Fibroblast of peridontal ligament (primary cell): ENCODE measurements around the gene CDK5RAP2.

ENCODE experiments used
- DNase-seq: peaks from one replicate; pipeline ENCODE4 v3.0.0-alpha.2; 2010; ENCODE audit errors: extremely low read depth

The CDK5RAP2 gene

GRCh38 chr9:120399940-120400339 is 180.0 kb downstream of the CDK5RAP2 start:
- no peak for DNase-seq

- peak; percentile 59 for DNase-seq
Observed at GRCh38 chr9:120398286-120398685, 181.7 kb downstream of the CDK5RAP2 start.

GRCh38 chr9:120397453-120397852 is 182.5 kb downstream of the CDK5RAP2 start:
- peak; percentile 38 for DNase-seq

GRCh38 chr9:120396931-120397330 is 183.0 kb downstream of the CDK5RAP2 start:
- peak; percentile 5 for DNase-seq

GRCh38 chr9:120396418-120396817 is 183.5 kb downstream of the CDK5RAP2 start:
- no peak for DNase-seq

GRCh38 chr9:120395376-120395775 is 184.6 kb downstream of the CDK5RAP2 start:
- DNase-seq = no peak

- peak; percentile 94 for DNase-seq
Observed at GRCh38 chr9:120394058-120394669, 185.8 kb downstream of the CDK5RAP2 start.

- peak; percentile 10 for DNase-seq
Observed at GRCh38 chr9:120393386-120394057, 186.4 kb downstream of the CDK5RAP2 start.

- no peak for DNase-seq
Observed at GRCh38 chr9:120392711-120393110, 187.3 kb downstream of the CDK5RAP2 start.

- no peak for DNase-seq
Observed at GRCh38 chr9:120392245-120392644, 187.7 kb downstream of the CDK5RAP2 start.

- DNase-seq = no peak
Observed at GRCh38 chr9:120391691-120392090, 188.3 kb downstream of the CDK5RAP2 start.

- no peak for DNase-seq
Observed at GRCh38 chr9:120390637-120391190, 189.3 kb downstream of the CDK5RAP2 start.

- DNase-seq = no peak
Observed at GRCh38 chr9:120389867-120390266, 190.1 kb downstream of the CDK5RAP2 start.

GRCh38 chr9:120389300-120389699 is 190.7 kb downstream of the CDK5RAP2 start:
- no peak for DNase-seq

GRCh38 chr9:120388003-120388855 is 191.7 kb downstream of the CDK5RAP2 start:
- no peak for DNase-seq

- DNase-seq = no peak
Observed at GRCh38 chr9:120387257-120388002, 192.5 kb downstream of the CDK5RAP2 start.

GRCh38 chr9:120386390-120387131 is 193.4 kb downstream of the CDK5RAP2 start:
- no peak for DNase-seq

- no peak for DNase-seq
Observed at GRCh38 chr9:120385606-120386389, 194.2 kb downstream of the CDK5RAP2 start.

GRCh38 chr9:120384925-120385272 is 195.1 kb downstream of the CDK5RAP2 start:
- DNase-seq = no peak
